ENCODE measurements around the gene IKZF1. TPM values are rescaled to one million over a fixed set of nuclear protein-coding genes. Genes with fewer than 3 reads are reported as not detected.
A peak's percentile ranks its signal among the peaks of the same experiment; 100 is the strongest.

The IKZF1 gene
- total and polyA plus RNA-seq, 9 of the 15 experiments (the other 6 are each of a cell fraction or from before 2014, with no cell fraction given) = 12.6 to 85.3 (median 44.7) TPM

- Histone ChIP-seq H3K27ac (ENCODE audit: extremely low read depth, low read depth, low read length) (no peak overlapping the region), H4K20me1 (replicated peaks; ENCODE audit: control insufficient read depth, insufficient read depth, low read length) (no peaks in the 10 kb centered on the region), H3K4me1 (replicated peaks in 1 of 2; ENCODE audit: control insufficient read depth in 2 of 2, insufficient read depth in 2 of 2, low read length in 2 of 2) (peaks cover 0 to 4% of the 10 kb centered on the region in 2 experiments; a peak in 1 of 5 replicates), H3K9ac (ENCODE audit: insufficient read depth in 1 of 2, low read depth in 2 of 2, low read length in 2 of 2) (no peak overlapping the region), H3K9me1 (ENCODE audit: control insufficient read depth, insufficient read depth, low read length) (no peaks in the 10 kb centered on the region), H3K27me3 (ENCODE audit: control insufficient read depth in 2 of 2, insufficient read depth in 2 of 2, low read length in 2 of 2) (no peaks in the 10 kb centered on the region), H3K36me3 (ENCODE audit: control insufficient read depth, insufficient read depth, low read length) (no peaks in the 10 kb centered on the region), H2AFZ (ENCODE audit: low read depth, low read length) (0 out of 2 replicates have a peak overlapping the region, but pooled peaks have one; percentile 28), H3K79me2 (ENCODE audit: control insufficient read depth, insufficient read depth, low read length) (no peaks in the 10 kb centered on the region), H3K9me3 (replicated peaks; ENCODE audit: control insufficient read depth, insufficient read depth, low read depth, low read length) (no peaks in the 10 kb centered on the region), H3K4me3 (no peak overlapping the region), H3K4me2 (ENCODE audit: insufficient read depth, low read length) (no peak overlapping the region)
- POLR2A ChIA-PET = interaction anchor here (1.2 to 2.1 kb wide), 2 partner anchors 9 to 13 kb away, joined by 4 to 5 read pairs; no protein-coding TSS in a partner anchor
- DNase-seq (ENCODE audit: extremely low read depth in 1 of 4, low spot score in 3 of 4) (no peak), ATAC-seq (no peak; the same call in 2 of the 3 replicates), FAIRE-seq (no peak)
- in situ Hi-C loops (cut with MboI) = no loop called here
- CTCF ChIA-PET (ENCODE audit: low intra/inter-chr PET ratio) = no interaction called here
- BruUV-seq (replicated peaks) = no TSS peak
- intact Hi-C loops (cut with micrococcal nuclease) = no loop called here
- WGBS (ENCODE audit: insufficient coverage, low coverage, missing lambda C conversion rate) = 55% methylated on average over 1 of the region's 1 CpG
- TF ChIP-seq ZNF316 (IDR thresholded peaks at IDR 0.05) (no peak), DLX4 (CRISPR knock-in tag; IDR thresholded peaks at IDR 0.05) (no peak), HSF4 (CRISPR knock-in tag; IDR thresholded peaks at IDR 0.05; ENCODE audit: borderline replicate concordance) (no peak), CC2D1A (IDR thresholded peaks at IDR 0.05) (no peak), SRSF3 (IDR thresholded peaks at IDR 0.05; ENCODE audit: insufficient read depth, low read length) (no peak), SMAD2 (IDR thresholded peaks at IDR 0.05; ENCODE audit: low read depth, low read length) (no peak), ZNF143 (CRISPR knock-in tag; IDR thresholded peaks at IDR 0.05) (no peak), ZNF398 (CRISPR knock-in tag; IDR thresholded peaks at IDR 0.05) (no peak), CEBPB (tag; IDR thresholded peaks at IDR 0.05) (no peak), ZBTB26 (CRISPR knock-in tag; IDR thresholded peaks at IDR 0.05) (no peak), GABPB1 (CRISPR knock-in tag; IDR thresholded peaks at IDR 0.05) (no peak), DPF2 (IDR thresholded peaks at IDR 0.05) (no peak)
- TF ChIP-seq, protein P1, sequence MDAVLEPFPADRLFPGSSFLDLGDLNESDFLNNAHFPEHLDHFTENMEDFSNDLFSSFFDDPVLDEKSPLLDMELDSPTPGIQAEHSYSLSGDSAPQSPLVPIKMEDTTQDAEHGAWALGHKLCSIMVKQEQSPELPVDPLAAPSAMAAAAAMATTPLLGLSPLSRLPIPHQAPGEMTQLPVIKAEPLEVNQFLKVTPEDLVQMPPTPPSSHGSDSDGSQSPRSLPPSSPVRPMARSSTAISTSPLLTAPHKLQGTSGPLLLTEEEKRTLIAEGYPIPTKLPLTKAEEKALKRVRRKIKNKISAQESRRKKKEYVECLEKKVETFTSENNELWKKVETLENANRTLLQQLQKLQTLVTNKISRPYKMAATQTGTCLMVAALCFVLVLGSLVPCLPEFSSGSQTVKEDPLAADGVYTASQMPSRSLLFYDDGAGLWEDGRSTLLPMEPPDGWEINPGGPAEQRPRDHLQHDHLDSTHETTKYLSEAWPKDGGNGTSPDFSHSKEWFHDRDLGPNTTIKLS (IDR thresholded peaks at IDR 0.05; ENCODE audit: borderline replicate concordance, low read depth) = no peak
- TF ChIP-seq, protein P2, sequence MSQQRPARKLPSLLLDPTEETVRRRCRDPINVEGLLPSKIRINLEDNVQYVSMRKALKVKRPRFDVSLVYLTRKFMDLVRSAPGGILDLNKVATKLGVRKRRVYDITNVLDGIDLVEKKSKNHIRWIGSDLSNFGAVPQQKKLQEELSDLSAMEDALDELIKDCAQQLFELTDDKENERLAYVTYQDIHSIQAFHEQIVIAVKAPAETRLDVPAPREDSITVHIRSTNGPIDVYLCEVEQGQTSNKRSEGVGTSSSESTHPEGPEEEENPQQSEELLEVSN (IDR thresholded peaks at IDR 0.05; ENCODE audit: borderline replicate concordance in 1 of 2, extremely low read depth in 1 of 2, insufficient read depth in 1 of 2, insufficient read length in 1 of 2, low read depth in 1 of 2, low read length in 1 of 2, poor library complexity in 1 of 2, severe bottlenecking in 1 of 2) = no peak
- TF ChIP-seq, protein P3, sequence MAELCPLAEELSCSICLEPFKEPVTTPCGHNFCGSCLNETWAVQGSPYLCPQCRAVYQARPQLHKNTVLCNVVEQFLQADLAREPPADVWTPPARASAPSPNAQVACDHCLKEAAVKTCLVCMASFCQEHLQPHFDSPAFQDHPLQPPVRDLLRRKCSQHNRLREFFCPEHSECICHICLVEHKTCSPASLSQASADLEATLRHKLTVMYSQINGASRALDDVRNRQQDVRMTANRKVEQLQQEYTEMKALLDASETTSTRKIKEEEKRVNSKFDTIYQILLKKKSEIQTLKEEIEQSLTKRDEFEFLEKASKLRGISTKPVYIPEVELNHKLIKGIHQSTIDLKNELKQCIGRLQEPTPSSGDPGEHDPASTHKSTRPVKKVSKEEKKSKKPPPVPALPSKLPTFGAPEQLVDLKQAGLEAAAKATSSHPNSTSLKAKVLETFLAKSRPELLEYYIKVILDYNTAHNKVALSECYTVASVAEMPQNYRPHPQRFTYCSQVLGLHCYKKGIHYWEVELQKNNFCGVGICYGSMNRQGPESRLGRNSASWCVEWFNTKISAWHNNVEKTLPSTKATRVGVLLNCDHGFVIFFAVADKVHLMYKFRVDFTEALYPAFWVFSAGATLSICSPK (IDR thresholded peaks at IDR 0.05; ENCODE audit: borderline replicate concordance) = no peak
Observed at GRCh38 chr7:50273301-50273700, 31.2 kb upstream of the IKZF1 start.
